Liver (tissue), 3 donors: ENCODE measurements around the gene PRRG2.

Experiments used
- ATF3 ChIP-seq: IDR thresholded peaks from 2 replicates; pipeline ENCODE4 v1.6.1; 2016; ENCODE audit warnings: antibody characterized with exemption
- CTCF ChIP-seq: fragments of 150-350 bp; IDR thresholded peaks from 2 replicates; pipeline ENCODE4 v1.5.1; 2017; ENCODE audit warnings: improper control_type of control experiment, low read depth, low read length; ENCODE audit not compliant: missing input control
- FOXA2 ChIP-seq: IDR thresholded peaks from 2 replicates; pipeline ENCODE4 v1.6.1; 2016; ENCODE audit warnings: antibody characterized with exemption
- GABPA ChIP-seq, 2 donors: IDR thresholded peaks in 1 of 2; conservative IDR thresholded peaks in 1 of 2; 2 replicates each; pipeline ENCODE4 v1.6.1; 2016; ENCODE audit warnings: antibody characterized with exemption in 2 of 2, mild to moderate bottlenecking in 1 of 2, moderate library complexity in 1 of 2
- MAX ChIP-seq: IDR thresholded peaks from 2 replicates; pipeline ENCODE4 v1.6.1; 2016; ENCODE audit warnings: antibody characterized with exemption
- RAD21 ChIP-seq, 2 donors: IDR thresholded peaks; 2 replicates each; pipeline ENCODE4 v1.6.1; 2016; ENCODE audit warnings: antibody characterized with exemption in 2 of 2, mild to moderate bottlenecking in 2 of 2
- REST ChIP-seq: IDR thresholded peaks from 2 replicates; pipeline ENCODE4 v1.6.1; 2016; ENCODE audit warnings: antibody characterized with exemption, mild to moderate bottlenecking
- TAF1 ChIP-seq: conservative IDR thresholded peaks from 2 replicates; pipeline ENCODE4 v1.6.1; 2016; ENCODE audit warnings: antibody characterized with exemption, mild to moderate bottlenecking
- YY1 ChIP-seq: IDR thresholded peaks from 2 replicates; pipeline ENCODE4 v1.6.1; 2016; ENCODE audit warnings: antibody characterized with exemption, mild to moderate bottlenecking
- ZBTB33 ChIP-seq: IDR thresholded peaks from 2 replicates; pipeline ENCODE4 v1.6.1; 2016; ENCODE audit warnings: antibody characterized with exemption
- donor health status: healthy.
- donor health status: healthy.

- TF ChIP-seq CTCF (no peak), REST (no peak), RAD21 (IDR thresholded peaks at IDR 0.05) (no peak), ATF3 (no peak), FOXA2 (no peak), YY1 (no peak), ZBTB33 (no peak), TAF1 (no peak), MAX (no peak), GABPA (IDR thresholded peaks at IDR 0.05 in 1 of 2, conservative IDR thresholded peaks at IDR 0.05 in 1 of 2) (no peak)
Observed at GRCh38 chr19:49566302-49566701, 14.8 kb upstream of the PRRG2 start.
